Lower leg skin (tissue), 3 donors: ENCODE results near the gene KIAA1671.

Source experiments
- CTCF ChIP-seq, 3 donors: fragments of 450-650 bp; IDR thresholded peaks; one replicate each; pipeline ENCODE4 v1.5.1; 2016; ENCODE audit warnings: antibody characterized with exemption in 3 of 3, mild to moderate bottlenecking in 3 of 3, moderate library complexity in 2 of 3
- POLR2A ChIP-seq, 2 donors: fragments of 450-650 bp; IDR thresholded peaks; one replicate each; pipeline ENCODE4 v1.6.1; 2016 to 2017; ENCODE audit warnings: antibody characterized with exemption in 2 of 2, mild to moderate bottlenecking in 1 of 2, moderate library complexity in 1 of 2

DNA sequence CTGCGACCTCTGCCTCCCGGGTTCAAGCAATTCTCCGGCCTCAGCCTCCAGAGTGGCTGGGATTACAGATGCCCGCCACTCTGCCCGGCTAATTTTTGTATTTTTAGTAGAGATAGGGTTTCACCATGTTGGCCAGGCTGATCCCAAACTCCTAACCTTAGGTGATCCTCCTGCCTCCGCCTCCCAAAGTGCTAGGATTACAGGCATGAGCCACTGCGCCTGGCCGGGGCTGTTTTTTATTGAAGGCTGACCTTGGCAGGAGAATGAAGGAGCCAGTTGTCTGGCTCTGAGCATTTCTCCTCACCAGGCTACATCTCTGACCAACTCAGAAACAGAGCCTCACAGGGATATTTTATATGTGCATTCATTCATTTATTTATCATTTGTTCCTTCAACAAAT, 2.3 kb downstream of the KIAA1671 start:
- TF ChIP-seq CTCF (IDR thresholded peaks at IDR 0.05) (no peak), POLR2A (IDR thresholded peaks at IDR 0.05) (no peak)
